Measurements from ENCODE around the gene SIMC1.
A peak's percentile ranks its signal among the peaks of the same experiment; 100 is the strongest.

The SIMC1 gene

DNA sequence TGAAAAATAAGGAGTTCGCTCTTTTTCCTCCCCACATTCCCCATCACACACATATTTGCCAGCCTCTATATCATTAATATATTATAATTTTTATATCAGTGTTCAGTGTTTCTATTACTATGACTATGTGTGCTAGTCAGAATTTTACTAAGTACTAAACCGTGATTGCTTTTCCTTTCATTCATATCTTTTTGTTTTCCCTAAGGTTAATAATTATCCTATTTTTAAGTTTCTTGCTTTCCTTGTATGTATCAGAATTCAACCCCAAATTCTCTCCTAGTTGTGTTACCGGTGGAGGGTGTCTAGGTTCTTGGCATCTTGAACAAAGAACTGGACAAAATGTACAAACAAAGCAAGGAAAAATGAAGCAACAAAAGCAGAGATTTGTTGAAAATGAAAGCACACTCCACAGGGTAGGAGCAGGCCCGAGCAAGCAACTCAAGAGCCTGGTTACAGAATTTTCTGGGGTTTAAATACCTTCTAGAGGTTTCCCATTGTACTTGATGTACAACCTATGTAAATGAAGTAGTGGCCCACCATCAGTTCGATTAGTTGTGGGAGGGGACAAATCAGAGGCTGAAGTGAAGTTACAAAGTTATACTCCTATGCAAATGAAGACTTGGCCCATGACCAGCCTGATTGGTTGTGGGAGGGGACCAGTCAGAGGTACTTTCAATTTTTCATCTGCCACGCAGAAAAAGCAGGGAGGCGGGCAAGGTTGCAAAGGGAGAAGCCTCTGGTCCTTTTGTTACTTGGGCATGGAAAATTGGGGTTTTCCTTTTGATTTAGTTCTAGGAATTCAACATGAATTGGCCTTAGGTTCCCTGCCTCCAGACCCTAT is 79.5 kb downstream of the SIMC1 start:
- no peak for DNase-seq

GRCh38 chr5:176319827-176320554 is 81.8 kb downstream of the SIMC1 start:
- DNase-seq, result no peak

- no peak for DNase-seq
These were observed 82.4 kb downstream of the SIMC1 start for GRCh38 chr5:176320577-176320976.

- DNase-seq, result no peak
These were observed 96.0 kb downstream of the SIMC1 start for GRCh38 chr5:176334031-176334770.

GRCh38 chr5:176337913-176338312 is 99.7 kb downstream of the SIMC1 start:
- DNase-seq, result no peak

- DNase-seq, result no peak
These were observed 101.1 kb downstream of the SIMC1 start for GRCh38 chr5:176339304-176339703.

- no peak for DNase-seq
These were observed 103.3 kb downstream of the SIMC1 start for GRCh38 chr5:176341325-176342157.

DNA sequence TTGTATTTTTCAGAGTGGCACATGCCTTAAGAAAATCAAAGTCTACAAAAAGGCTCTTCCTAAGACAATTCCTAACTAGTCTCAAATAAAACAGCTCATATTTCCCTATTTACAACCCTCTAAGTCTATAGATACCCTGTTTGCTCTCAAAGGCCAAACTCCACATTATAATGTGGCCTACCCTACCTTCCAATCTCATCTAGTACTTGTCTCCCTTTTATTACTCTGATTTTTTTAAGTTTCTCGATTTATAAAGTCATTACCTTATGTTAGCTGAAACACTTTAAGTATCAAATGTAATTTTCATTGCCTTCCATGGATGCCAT is 103.9 kb downstream of the SIMC1 start:
- DNase-seq, result no peak

- DNase-seq, result no peak
These were observed 104.7 kb downstream of the SIMC1 start for GRCh38 chr5:176342766-176343458.

DNA sequence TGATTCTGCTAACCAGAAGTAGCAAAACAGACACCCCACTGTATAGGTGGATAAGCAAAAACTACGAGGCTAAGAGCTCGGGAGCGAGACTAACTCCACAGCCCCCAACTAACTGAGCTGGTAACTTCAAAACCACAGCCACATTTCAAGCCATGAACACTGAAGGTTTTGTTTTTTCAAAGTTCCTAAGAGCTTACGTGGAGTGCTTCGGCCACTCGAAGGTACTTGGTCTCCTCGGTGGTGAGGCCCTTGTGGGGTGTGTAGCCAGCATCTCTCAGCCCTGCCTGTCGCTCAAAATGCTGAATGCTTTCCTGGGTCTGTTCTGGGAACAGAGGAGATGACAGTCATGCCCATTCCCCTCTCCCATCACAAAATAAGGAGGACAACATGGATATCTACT is 112.2 kb downstream of the SIMC1 start:
- no peak for DNase-seq

DNA sequence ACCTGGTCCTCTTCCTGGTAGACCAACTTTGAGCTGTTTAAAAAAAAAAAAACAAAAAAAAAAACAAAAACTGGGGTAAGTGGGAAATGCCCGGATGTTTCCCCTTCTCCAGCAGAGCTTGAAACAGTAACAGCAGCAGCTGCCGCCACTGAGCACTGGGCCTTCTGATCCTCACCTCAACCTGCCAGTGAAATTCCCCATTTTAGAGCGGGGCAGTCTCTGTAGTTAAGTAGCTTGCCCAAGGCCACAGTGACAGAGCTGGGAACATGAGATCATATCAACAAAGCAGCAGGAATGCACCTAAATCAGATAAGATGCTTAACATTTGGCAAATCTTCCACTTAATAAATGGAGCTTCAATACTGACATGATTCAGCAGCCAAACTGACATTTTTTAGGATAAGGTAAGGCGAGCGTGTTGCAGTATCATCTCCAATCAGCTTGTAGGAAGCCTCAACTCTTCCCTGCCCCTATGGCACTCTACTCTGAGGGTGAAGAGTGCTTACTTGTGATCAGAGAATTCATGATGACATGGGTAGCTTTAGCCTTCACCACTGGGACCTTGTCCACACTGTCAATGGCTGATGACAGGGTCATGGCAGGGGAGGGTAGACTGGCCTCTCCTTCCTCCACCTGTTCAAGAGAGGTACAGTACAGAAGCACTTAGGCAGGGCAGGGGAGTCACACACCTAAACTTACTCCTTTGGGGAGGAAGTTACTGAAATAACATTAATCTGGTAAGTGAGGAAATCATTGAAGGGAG is 114.1 kb downstream of the SIMC1 start:
- DNase-seq, result no peak

- DNase-seq, result no peak
These were observed 115.3 kb downstream of the SIMC1 start for GRCh38 chr5:176353533-176353932.

GRCh38 chr5:176355400-176356178 is 117.4 kb downstream of the SIMC1 start:
- DNase-seq, result no peak

DNA sequence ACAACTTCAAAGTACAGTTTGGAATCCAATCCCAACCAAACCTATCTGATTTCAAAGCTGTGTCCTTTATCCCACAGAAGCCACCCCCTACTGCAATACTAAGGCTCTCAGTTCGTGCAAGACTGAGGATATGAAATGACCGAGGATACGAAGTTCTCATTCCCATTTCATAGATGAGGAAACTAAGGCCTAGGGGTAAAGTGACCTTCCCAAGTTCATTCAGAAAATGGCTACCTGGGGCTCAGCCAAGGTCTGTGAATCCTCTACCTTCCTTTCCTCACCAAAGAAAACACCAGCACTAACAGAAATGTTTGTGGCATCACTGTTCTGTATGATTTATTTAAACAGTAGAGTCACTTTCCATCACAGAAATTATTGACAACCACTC is 117.9 kb downstream of the SIMC1 start:
- no peak for DNase-seq

- DNase-seq, result no peak
These were observed 121.4 kb downstream of the SIMC1 start for GRCh38 chr5:176359658-176360057.

- no peak for DNase-seq
These were observed 122.7 kb downstream of the SIMC1 start for GRCh38 chr5:176360894-176361436.

DNA sequence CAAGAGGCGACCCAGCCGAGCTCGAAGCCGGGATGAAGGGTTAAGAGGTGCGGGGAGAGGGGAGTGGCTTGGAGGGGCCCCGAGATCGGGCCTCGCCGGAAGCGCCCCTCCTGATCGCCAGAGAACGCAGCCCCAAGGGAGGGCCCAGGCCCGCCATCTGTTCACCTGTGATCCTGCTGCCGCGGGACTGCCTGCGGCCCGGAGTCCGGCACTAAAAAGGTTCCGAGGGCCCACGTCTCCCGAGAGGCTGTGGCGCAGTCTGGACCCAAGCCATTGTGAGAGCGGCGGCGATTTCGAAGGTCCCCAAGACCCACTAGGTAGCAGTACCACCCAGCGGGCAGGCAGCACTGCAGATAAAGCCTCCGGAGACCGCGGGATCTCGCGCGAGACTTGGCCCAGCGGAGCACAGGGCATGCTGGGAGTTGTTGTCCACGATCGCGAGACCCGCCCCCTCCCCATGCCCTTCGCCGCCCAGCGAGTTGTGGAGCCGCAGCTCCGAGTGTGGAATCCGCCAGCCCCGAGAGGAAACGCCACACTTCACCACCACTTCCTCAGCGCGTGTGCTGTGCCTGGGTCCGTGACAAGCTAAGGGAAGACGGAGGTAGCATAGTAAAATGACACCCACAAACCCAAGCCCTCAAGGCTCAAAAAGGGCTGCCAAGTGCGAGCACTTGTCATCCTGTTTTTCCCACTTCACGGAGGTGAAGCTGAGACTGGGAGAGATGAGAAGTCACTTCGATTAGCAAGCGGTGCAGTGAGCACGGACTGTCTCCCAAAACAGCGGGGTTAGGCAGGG is 123.4 kb downstream of the SIMC1 start, which contains the start of gene KIAA1191:
KIAA1191 (minus strand) TSS at position 328 of the 796 bp plus-strand sequence. CDS start 2,256 bp downstream, outside the sequence.
- DNase-seq, result peak; percentile 66

- no peak for DNase-seq
These were observed 123.9 kb downstream of the SIMC1 start for GRCh38 chr5:176362233-176362490.

DNA sequence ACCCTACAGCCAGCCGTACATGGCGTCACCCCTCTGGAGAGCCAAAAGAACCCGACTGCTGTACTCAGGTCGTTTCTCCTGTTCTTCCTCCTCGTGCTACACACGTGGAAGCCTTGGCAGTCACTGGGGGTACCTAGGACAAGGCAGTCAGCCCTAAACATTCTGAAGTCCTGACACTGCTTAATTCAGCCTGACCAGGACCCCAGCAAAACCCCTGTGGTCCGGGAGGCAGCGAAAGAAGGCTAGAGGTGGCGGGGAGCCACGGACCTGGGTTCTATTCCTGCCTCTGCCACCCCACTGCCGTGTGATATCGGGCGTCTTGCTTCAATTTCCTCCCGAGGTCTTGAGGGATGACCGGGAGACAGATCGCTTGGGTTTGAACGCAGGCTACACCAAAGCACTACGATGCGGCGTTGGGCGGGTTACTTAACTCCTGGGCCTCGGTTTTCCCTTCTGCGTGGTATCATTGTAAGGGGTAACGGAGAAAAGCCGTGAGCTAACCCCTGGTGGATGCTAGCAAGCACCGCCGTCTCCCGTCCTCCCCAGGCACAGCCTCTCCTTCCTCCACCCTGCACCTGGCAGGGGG is 126.6 kb downstream of the SIMC1 start:
- no peak for DNase-seq
